Measurements from ENCODE around the gene CITED1.

GRCh38 chrX:72317139-72317538 lies 11.4 kb upstream of the CITED1 start:
- no peak for TF ChIP-seq YY1 (IDR thresholded peaks at IDR 0.05; ENCODE audit: insufficient read depth, insufficient read length)
- TF ChIP-seq ZNF274 (IDR thresholded peaks at IDR 0.05; ENCODE audit: low read depth, low read length) = no peak
- no peak for TF ChIP-seq SUZ12 (IDR thresholded peaks at IDR 0.05; ENCODE audit: extremely low read depth, insufficient read depth, insufficient read length)
